A673 (cell line): ENCODE measurements around the gene HELZ. TPM values are rescaled to one million over a fixed set of nuclear protein-coding genes. Genes with fewer than 3 reads are reported as not detected.

Experiments used
- BruUV-seq: library from RNA; stranded (reverse); fragments of 400-500 nt; replicated peaks from 2 replicates; lab custom pipeline; 2021; lab: Mats Ljungman, UMichigan
- CTCF ChIA-PET: fragments of 300-600 bp; sonication (Branson Sonifier 250); formaldehyde crosslinking; loops from one replicate; lab custom pipeline; 2022; ENCODE audit warnings: antibody characterized with exemption; lab: Charles Lee
- POLR2A ChIA-PET: fragments of 300-600 bp; sonication (Branson Sonifier 250); formaldehyde crosslinking; loops from one replicate; lab custom pipeline; 2022; ENCODE audit warnings: antibody characterized with exemption; ENCODE audit not compliant: low non-redundant PET; lab: Charles Lee
- DNase-seq: peaks from one replicate; pipeline ENCODE4 v3.0.0-alpha.2; 2015; ENCODE audit warnings: low spot score
- H3K27ac ChIP-seq: fragments of 200-600 bp; sonication (generic); 2 replicates; pipeline ENCODE4 v1.5.1; 2016; ENCODE audit warnings: mixed run types, low read depth, mild to moderate bottlenecking, mixed read lengths, antibody characterized with exemption, low read length; ENCODE audit not compliant: poor library complexity, severe bottlenecking
- H3K27me3 ChIP-seq: fragments of 200-600 bp; sonication (generic); replicated peaks from 2 replicates; pipeline ENCODE4 v1.6.1; 2017; ENCODE audit warnings: mixed run types, low read depth, mild to moderate bottlenecking, mixed read lengths, antibody characterized with exemption, low read length; ENCODE audit not compliant: insufficient read depth, poor library complexity
- H3K36me3 ChIP-seq: fragments of 200-600 bp; sonication (generic); 2 replicates; pipeline ENCODE4 v1.6.1; 2016; ENCODE audit warnings: mixed run types, mild to moderate bottlenecking, mixed read lengths, antibody characterized with exemption, low read length; ENCODE audit not compliant: insufficient read depth, poor library complexity, severe bottlenecking
- H3K4me1 ChIP-seq: fragments of 200-600 bp; sonication (generic); 2 replicates; pipeline ENCODE4 v1.6.1; 2017; ENCODE audit warnings: mixed run types, mild to moderate bottlenecking, mixed read lengths, antibody characterized with exemption, low read length; ENCODE audit not compliant: insufficient read depth, poor library complexity, severe bottlenecking
- H3K4me3 ChIP-seq: fragments of 200-600 bp; sonication (generic); 2 replicates; pipeline ENCODE4 v1.5.1; 2016; ENCODE audit warnings: low read depth, mixed run types, mild to moderate bottlenecking, mixed read lengths, low read length; ENCODE audit not compliant: poor library complexity, severe bottlenecking
- H3K9me3 ChIP-seq: fragments of 200-600 bp; sonication (generic); 2 replicates; pipeline ENCODE4 v1.6.1; 2016; ENCODE audit warnings: mixed run types, low read depth, mild to moderate bottlenecking, mixed read lengths, antibody characterized with exemption, low read length; ENCODE audit not compliant: poor library complexity, severe bottlenecking
- EZH2 ChIP-seq: fragments of 200-600 bp; sonication (generic); IDR thresholded peaks from 2 replicates; pipeline ENCODE4 v1.6.1; 2017; ENCODE audit warnings: borderline replicate concordance, low read depth, mild to moderate bottlenecking, mixed read lengths, antibody characterized with exemption, low read length; ENCODE audit not compliant: poor library complexity, severe bottlenecking
- intact Hi-C: fragments of 100-400 bp; cut with micrococcal nuclease; formaldehyde crosslinking; loops from one replicate; pipeline ENCODE4 v1.10.0; 2022; ENCODE audit not compliant: unreplicated experiment
- total RNA-seq: library from RNA; stranded (reverse); gene quantifications from 2 replicates; pipeline ENCODE4 v1.2.3, GENCODE V29; 2021
- TF ChIP-seq, protein P1 (sequence below): fragments of 300-800, 200-600 bp; sonication (generic); conservative IDR thresholded peaks from 2 replicates; pipeline ENCODE4 v1.5.1; 2017; ENCODE audit warnings: low read depth, mild to moderate bottlenecking, antibody characterized with exemption, low read length, moderate library complexity, mixed read lengths

HELZ gene
- total RNA-seq, 1 experiment from 2014 or later, result 57.3 TPM

DNA sequence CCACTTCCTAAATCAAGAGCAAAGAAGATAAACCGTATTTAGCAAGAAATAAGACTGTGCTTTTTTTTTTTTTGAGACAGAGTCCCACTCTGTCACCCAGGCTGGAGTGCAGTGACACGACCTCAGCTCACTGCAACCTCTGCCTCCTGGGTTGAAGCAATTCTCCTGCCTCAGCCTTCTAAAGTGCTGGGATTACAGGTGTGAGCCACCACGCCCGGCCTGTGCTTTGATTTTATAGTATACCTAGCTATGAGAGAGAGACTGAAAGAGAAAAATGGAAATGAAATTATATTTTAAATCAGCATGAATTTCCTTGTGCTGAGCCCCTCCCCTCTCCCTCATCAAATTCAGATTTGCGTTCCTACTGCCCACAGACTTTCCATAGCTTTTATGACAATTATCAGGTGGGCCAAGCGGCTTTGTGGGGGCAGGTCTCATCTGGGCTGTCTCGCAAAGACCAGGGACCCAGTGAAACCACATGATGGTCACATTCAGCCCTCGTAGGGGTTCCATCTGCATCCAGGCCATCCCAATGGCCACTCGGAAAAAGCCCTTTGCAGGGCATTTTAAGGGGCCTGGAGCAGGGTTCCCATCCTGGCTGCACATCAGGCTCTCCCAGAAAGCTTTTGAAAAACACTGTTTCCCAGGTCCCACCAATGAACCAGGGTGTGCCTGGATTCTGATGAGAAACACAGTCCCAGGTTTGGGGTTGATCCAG, 192.1 kb downstream of the HELZ start:
- ChIA-PET CTCF (no interaction called here), POLR2A (no interaction called here)
- BruUV-seq, result no TSS peak
- Histone ChIP-seq H3K27me3 (no peaks in the 10 kb centered on the region), H3K9me3 (peaks cover 19% of the 10 kb centered on the region), H3K27ac (no peak overlapping the region), H3K36me3 (no peaks in the 10 kb centered on the region), H3K4me3 (no peak overlapping the region), H3K4me1 (no peaks in the 10 kb centered on the region)
- DNase-seq, result no peak
- intact Hi-C loops, result no loop called here
- TF ChIP-seq, protein P1, sequence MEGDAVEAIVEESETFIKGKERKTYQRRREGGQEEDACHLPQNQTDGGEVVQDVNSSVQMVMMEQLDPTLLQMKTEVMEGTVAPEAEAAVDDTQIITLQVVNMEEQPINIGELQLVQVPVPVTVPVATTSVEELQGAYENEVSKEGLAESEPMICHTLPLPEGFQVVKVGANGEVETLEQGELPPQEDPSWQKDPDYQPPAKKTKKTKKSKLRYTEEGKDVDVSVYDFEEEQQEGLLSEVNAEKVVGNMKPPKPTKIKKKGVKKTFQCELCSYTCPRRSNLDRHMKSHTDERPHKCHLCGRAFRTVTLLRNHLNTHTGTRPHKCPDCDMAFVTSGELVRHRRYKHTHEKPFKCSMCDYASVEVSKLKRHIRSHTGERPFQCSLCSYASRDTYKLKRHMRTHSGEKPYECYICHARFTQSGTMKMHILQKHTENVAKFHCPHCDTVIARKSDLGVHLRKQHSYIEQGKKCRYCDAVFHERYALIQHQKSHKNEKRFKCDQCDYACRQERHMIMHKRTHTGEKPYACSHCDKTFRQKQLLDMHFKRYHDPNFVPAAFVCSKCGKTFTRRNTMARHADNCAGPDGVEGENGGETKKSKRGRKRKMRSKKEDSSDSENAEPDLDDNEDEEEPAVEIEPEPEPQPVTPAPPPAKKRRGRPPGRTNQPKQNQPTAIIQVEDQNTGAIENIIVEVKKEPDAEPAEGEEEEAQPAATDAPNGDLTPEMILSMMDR, result no peak
- TF ChIP-seq EZH2, result no peak

DNA sequence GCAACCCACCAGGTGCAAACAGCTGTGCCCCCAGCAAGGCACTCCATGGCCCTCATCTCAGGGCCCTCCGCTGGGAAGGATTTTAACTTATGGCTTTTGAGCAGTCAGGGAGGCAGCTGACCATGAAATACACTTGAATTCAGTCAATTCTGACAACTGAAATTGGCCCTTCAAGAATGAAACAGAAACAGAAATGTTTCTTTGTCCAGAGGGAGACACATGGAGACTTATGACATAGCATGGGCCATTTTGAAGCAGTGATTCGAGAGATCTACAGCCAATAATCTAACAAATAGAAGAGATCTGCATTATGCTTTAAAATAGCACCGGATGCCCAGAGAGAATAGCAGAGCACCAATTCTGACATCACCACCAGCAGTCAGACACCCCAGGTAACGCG, 193.2 kb downstream of the HELZ start:
- no peak for DNase-seq
- Histone ChIP-seq H3K4me1 (no peaks in the 10 kb centered on the region), H3K4me3 (no peak overlapping the region), H3K27ac (no peak overlapping the region), H3K36me3 (no peaks in the 10 kb centered on the region), H3K9me3 (peaks cover 21% of the 10 kb centered on the region), H3K27me3 (no peaks in the 10 kb centered on the region)
- TF ChIP-seq, protein P1, result no peak
- no peak for TF ChIP-seq EZH2
- no TSS peak for BruUV-seq
- POLR2A ChIA-PET, result no interaction called here
- intact Hi-C loops, result no loop called here
- CTCF ChIA-PET, result no interaction called here

DNA sequence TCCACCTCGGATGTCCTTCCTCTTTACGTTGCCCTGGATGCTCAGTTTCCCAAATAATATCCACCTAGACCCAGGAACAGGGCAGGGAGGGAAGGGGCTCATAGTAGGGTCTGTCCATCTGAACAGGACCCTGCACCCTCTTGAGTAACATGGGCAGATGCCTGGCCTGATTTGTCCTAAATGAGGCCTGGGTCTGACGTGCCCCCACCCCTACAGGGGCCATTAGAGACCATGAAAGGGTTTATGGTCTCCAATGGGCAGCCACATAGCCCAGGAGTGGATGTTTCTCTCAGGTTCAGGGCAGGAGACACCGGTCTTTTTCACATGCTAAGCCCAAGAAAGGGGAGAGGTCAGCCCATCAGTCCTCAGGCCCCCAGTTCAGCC, 193.8 kb downstream of the HELZ start:
- ChIA-PET CTCF (no interaction called here), POLR2A (no interaction called here)
- Histone ChIP-seq H3K9me3 (peaks cover 21% of the 10 kb centered on the region), H3K27me3 (no peaks in the 10 kb centered on the region), H3K4me3 (no peak overlapping the region), H3K36me3 (no peaks in the 10 kb centered on the region), H3K4me1 (no peaks in the 10 kb centered on the region), H3K27ac (no peak overlapping the region)
- intact Hi-C loops, result no loop called here
- no peak for DNase-seq
- TF ChIP-seq EZH2, result no peak
- TF ChIP-seq, protein P1, result no peak
- no TSS peak for BruUV-seq
